IMR-90 (cell line): ENCODE measurements around the gene NWD2. TPM values are rescaled to one million over a fixed set of nuclear protein-coding genes. Genes with fewer than 3 reads are reported as not detected.

Source experiments
- ATAC-seq: fragments of 200-7000 bp; cut with Tn5 transposase; 2 replicates; pipeline ENCODE4 v1.9.1; 2020; ENCODE audit warnings: low read depth, mild to moderate bottlenecking, moderate library complexity
- BruUV-seq: library from RNA; stranded (reverse); fragments of 400-500 nt; replicated peaks from 2 replicates; lab custom pipeline; 2021; lab: Mats Ljungman, UMichigan
- CTCF ChIA-PET: fragments of 300-600 bp; formaldehyde crosslinking; extraction: SDS; loops from one replicate; lab custom pipeline; 2021; ENCODE audit warnings: antibody characterized with exemption; lab: Yijun Ruan, JAX
- POLR2A ChIA-PET: fragments of 300-600 bp; sonication (Branson Sonifier 250); formaldehyde crosslinking; loops from one replicate; lab custom pipeline; 2022; ENCODE audit warnings: antibody characterized with exemption; ENCODE audit not compliant: unreplicated experiment; lab: Charles Lee
- DNase-seq: peaks from one replicate; pipeline ENCODE4 v3.0.0; 2013
- H2AFZ ChIP-seq: replicated peaks from 2 replicates; pipeline ENCODE3; 2013; ENCODE audit warnings: low read length, mild to moderate bottlenecking; ENCODE audit not compliant: poor library complexity
- H2AK5ac ChIP-seq: 2 replicates; pipeline ENCODE4 v1.6.1; 2013; ENCODE audit warnings: low read depth, low read length, inconsistent platforms
- H2AK9ac ChIP-seq: replicated peaks from 2 replicates; pipeline ENCODE3; 2013; ENCODE audit warnings: mild to moderate bottlenecking, low read depth, low read length, moderate library complexity; ENCODE audit not compliant: poor library complexity
- H2BK120ac ChIP-seq: 2 replicates; pipeline ENCODE4 v1.6.1; 2013; ENCODE audit warnings: low read depth, low read length, inconsistent platforms
- H2BK15ac ChIP-seq: 3 replicates; pipeline ENCODE4 v1.6.1; 2013; ENCODE audit warnings: low read depth, low read length, inconsistent platforms
- H2BK20ac ChIP-seq: 2 replicates; pipeline ENCODE4 v1.6.1; 2013; ENCODE audit warnings: low read depth, mild to moderate bottlenecking, inconsistent platforms, low read length, moderate library complexity
- H2BK5ac ChIP-seq: 2 replicates; pipeline ENCODE4 v1.6.1; 2013; ENCODE audit warnings: mild to moderate bottlenecking, low read depth, low read length, inconsistent platforms; ENCODE audit not compliant: poor library complexity, severe bottlenecking
- H3K14ac ChIP-seq: replicated peaks from 2 replicates; pipeline ENCODE4 v1.6.1; 2013; ENCODE audit warnings: low read depth, low read length, inconsistent platforms
- H3K18ac ChIP-seq: 2 replicates; pipeline ENCODE4 v1.6.1; 2013; ENCODE audit warnings: low read depth, low read length, control low read depth
- H3K23ac ChIP-seq: 2 replicates; pipeline ENCODE4 v1.6.1; 2013; ENCODE audit warnings: low read depth, low read length, inconsistent platforms
- H3K27ac ChIP-seq: 2 replicates; pipeline ENCODE4 v1.5.1; 2013; ENCODE audit warnings: mild to moderate bottlenecking, control low read depth, low read length; ENCODE audit not compliant: insufficient read depth
- H3K27me3 ChIP-seq: 2 replicates; pipeline ENCODE4 v1.6.1; 2013; ENCODE audit warnings: low read length; ENCODE audit not compliant: control insufficient read depth, insufficient read depth
- H3K36me3 ChIP-seq: 2 replicates; pipeline ENCODE4 v1.6.1; 2013; ENCODE audit warnings: low read length, mixed read lengths; ENCODE audit not compliant: control insufficient read depth, insufficient read depth
- H3K4ac ChIP-seq: 2 replicates; pipeline ENCODE4 v1.6.1; 2013; ENCODE audit warnings: low read depth, low read length, inconsistent platforms
- H3K4me1 ChIP-seq: 2 replicates; pipeline ENCODE4 v1.6.1; 2013; ENCODE audit warnings: low read length, mixed read lengths; ENCODE audit not compliant: control insufficient read depth, insufficient read depth
- H3K4me2 ChIP-seq: 2 replicates; pipeline ENCODE4 v1.6.1; 2013; ENCODE audit warnings: low read depth, mild to moderate bottlenecking, control low read depth, low read length, moderate library complexity
- H3K4me3 ChIP-seq: 2 replicates; pipeline ENCODE4 v1.5.1; 2013; ENCODE audit warnings: low read depth, mild to moderate bottlenecking, control low read depth, low read length, moderate library complexity; ENCODE audit not compliant: insufficient read depth
- H3K56ac ChIP-seq: 2 replicates; pipeline ENCODE4 v1.6.1; 2013; ENCODE audit warnings: low read length, inconsistent platforms; ENCODE audit not compliant: insufficient read depth; ENCODE audit errors: extremely low read depth
- H3K79me1 ChIP-seq, 2 experiments: 2 replicates each; pipeline ENCODE4 v1.6.1; 2013; ENCODE audit warnings: low read length in 2 of 2, inconsistent platforms in 1 of 2, low read depth in 1 of 2
- H3K9ac ChIP-seq: 2 replicates; pipeline ENCODE4 v1.6.1; 2013; ENCODE audit warnings: low read depth, low read length, control low read depth
- H3K9me1 ChIP-seq: 2 replicates; pipeline ENCODE4 v1.6.1; 2013; ENCODE audit warnings: low read length, inconsistent platforms; ENCODE audit not compliant: insufficient read depth
- H3K9me3 ChIP-seq: 2 replicates; pipeline ENCODE4 v1.6.1; 2013; ENCODE audit warnings: low read length; ENCODE audit not compliant: control insufficient read depth, insufficient read depth
- H4K20me1 ChIP-seq: 2 replicates; pipeline ENCODE4 v1.6.1; 2013; ENCODE audit warnings: low read length, inconsistent platforms; ENCODE audit not compliant: insufficient read depth
- H4K5ac ChIP-seq: 2 replicates; pipeline ENCODE4 v1.6.1; 2013; ENCODE audit warnings: mild to moderate bottlenecking, low read depth, low read length, control low read depth
- H4K8ac ChIP-seq, 2 experiments: 2 replicates each; pipeline ENCODE4 v1.6.1; 2013; ENCODE audit warnings: low read depth in 2 of 2, low read length in 2 of 2, control low read depth in 1 of 2, inconsistent platforms in 1 of 2
- H4K91ac ChIP-seq: 2 replicates; pipeline ENCODE4 v1.6.1; 2013; ENCODE audit warnings: low read depth, low read length, inconsistent platforms; ENCODE audit not compliant: insufficient read depth
- CTCF ChIP-seq: conservative IDR thresholded peaks from 2 replicates; pipeline ENCODE4 v1.5.1; 2012; ENCODE audit warnings: mild to moderate bottlenecking, low read depth, low read length, improper control_type of control experiment
- FOS ChIP-seq: fragments of 150-350 bp; IDR thresholded peaks from 2 replicates; pipeline ENCODE4 v1.6.1; 2016; ENCODE audit warnings: low read depth, low read length
- MAFK ChIP-seq: IDR thresholded peaks from 2 replicates; pipeline ENCODE4 v1.6.1; 2012; ENCODE audit warnings: low read depth, low read length, improper control_type of control experiment
- RAD21 ChIP-seq: IDR thresholded peaks from 2 replicates; pipeline ENCODE4 v1.6.1; 2012; ENCODE audit warnings: low read length, improper control_type of control experiment
- WGBS, 2 experiments: methylation state at CpG; one replicate each; pipeline versions ENCODE4 v1.1.5 to v1.1.7; 2013; ENCODE audit warnings: missing lambda C conversion rate in 2 of 2; ENCODE audit not compliant: insufficient read length in 1 of 2; ENCODE audit errors: extremely low coverage in 2 of 2; 5-methylcytosine and 5-hydroxymethylcytosine counted together
- dilution Hi-C: fragments of 300-500 bp; cut with HindIII; formaldehyde crosslinking; loops from one replicate; pipeline ENCODE4 v1.14.3; 2018; ENCODE audit warnings: low sequenced_read_pairs; ENCODE audit not compliant: unreplicated experiment
- in situ Hi-C: fragments of 300-500 bp; cut with MboI; formaldehyde crosslinking; loops from 3 replicates; pipeline ENCODE4 v1.14.3; 2019; ENCODE audit warnings: low sequenced_read_pairs, inconsistent platforms, mixed read lengths
- intact Hi-C: fragments of 100-400 bp; cut with micrococcal nuclease; formaldehyde crosslinking; loops from 2 replicates; pipeline ENCODE4 v1.10.0; 2022
- polyA plus RNA-seq, 3 experiments: library from polyadenylated mRNA; depleted of rRNA; stranded (reverse); fragments of >200 nt; gene quantifications; 2 replicates each; pipeline ENCODE4 v1.2.3, GENCODE V29; 2012; ENCODE audit warnings: low replicate concordance in 1 of 3
- total RNA-seq: library from RNA; depleted of rRNA; stranded (reverse); fragments of >200 nt; gene quantifications from 2 replicates; pipeline ENCODE4 v1.2.3, GENCODE V29; 2012
- TF ChIP-seq, protein P1 (sequence below): fragments of 150-350 bp; IDR thresholded peaks from 2 replicates; pipeline ENCODE4 v1.6.1; 2016; ENCODE audit warnings: low read depth, mild to moderate bottlenecking, low read length, moderate library complexity, borderline replicate concordance

The NWD2 gene
- total and polyA plus RNA-seq, 2 of the 4 experiments (the other 2 are of a cell fraction) = not detected

GRCh38 chr4:37470245-37470644, 225.7 kb downstream of the NWD2 start:
- H3K4ac ChIP-seq = no peak overlapping the region
- no peaks in the 10 kb centered on the region for H3K9me3 ChIP-seq
- no peak overlapping the region for H4K91ac ChIP-seq
- no peaks in the 10 kb centered on the region for H3K4me1 ChIP-seq
- no peak overlapping the region for H3K23ac ChIP-seq
- H3K9ac ChIP-seq = no peak overlapping the region
- no peak overlapping the region for H2BK20ac ChIP-seq
- BruUV-seq = no TSS peak
- H3K4me2 ChIP-seq = no peak overlapping the region
- no peak overlapping the region for H3K56ac ChIP-seq
- ChIA-PET POLR2A (no interaction called here), CTCF (no interaction called here)
- H2BK5ac ChIP-seq = no peak overlapping the region
- WGBS, 2 experiments = no CpG with 5 or more reads among the region's 1 CpG
- H3K9me1 ChIP-seq = no peaks in the 10 kb centered on the region
- H2AK9ac ChIP-seq = no peak overlapping the region
- H4K5ac ChIP-seq = no peak overlapping the region
- no peak overlapping the region for H2AFZ ChIP-seq
- DNase-seq (no peak), ATAC-seq (no peak)
- no peak overlapping the region for H3K27ac ChIP-seq
- TF ChIP-seq CTCF = no peak
- TF ChIP-seq, protein P1, sequence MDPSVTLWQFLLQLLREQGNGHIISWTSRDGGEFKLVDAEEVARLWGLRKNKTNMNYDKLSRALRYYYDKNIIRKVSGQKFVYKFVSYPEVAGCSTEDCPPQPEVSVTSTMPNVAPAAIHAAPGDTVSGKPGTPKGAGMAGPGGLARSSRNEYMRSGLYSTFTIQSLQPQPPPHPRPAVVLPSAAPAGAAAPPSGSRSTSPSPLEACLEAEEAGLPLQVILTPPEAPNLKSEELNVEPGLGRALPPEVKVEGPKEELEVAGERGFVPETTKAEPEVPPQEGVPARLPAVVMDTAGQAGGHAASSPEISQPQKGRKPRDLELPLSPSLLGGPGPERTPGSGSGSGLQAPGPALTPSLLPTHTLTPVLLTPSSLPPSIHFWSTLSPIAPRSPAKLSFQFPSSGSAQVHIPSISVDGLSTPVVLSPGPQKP = no peak
- no peak for TF ChIP-seq FOS
- no peak for TF ChIP-seq MAFK
- TF ChIP-seq RAD21 = no peak
- in situ Hi-C loops = no loop called here
- dilution Hi-C loops = no loop called here
- H2BK120ac ChIP-seq = no peak overlapping the region
- no peaks in the 10 kb centered on the region for H4K20me1 ChIP-seq
- H4K8ac ChIP-seq = no peak overlapping the region
- H3K79me1 ChIP-seq = no peaks in the 10 kb centered on the region
- no peak overlapping the region for H2AK5ac ChIP-seq
- H3K4me3 ChIP-seq = no peak overlapping the region
- H3K18ac ChIP-seq = no peak overlapping the region
- no peak overlapping the region for H2BK15ac ChIP-seq
- intact Hi-C loops = no loop called here
- no peak overlapping the region for H3K14ac ChIP-seq
- H3K36me3 ChIP-seq = no peaks in the 10 kb centered on the region
- H3K27me3 ChIP-seq = no peaks in the 10 kb centered on the region
